Hypothalamus (tissue), 51 donors: ENCODE data around the gene NHLRC1.

Source experiments
- DNase-seq, 51 donors: peaks; one replicate each; lab custom pipeline; 2025; lab: John Stamatoyannopoulos, UW

Gene NHLRC1

DNA sequence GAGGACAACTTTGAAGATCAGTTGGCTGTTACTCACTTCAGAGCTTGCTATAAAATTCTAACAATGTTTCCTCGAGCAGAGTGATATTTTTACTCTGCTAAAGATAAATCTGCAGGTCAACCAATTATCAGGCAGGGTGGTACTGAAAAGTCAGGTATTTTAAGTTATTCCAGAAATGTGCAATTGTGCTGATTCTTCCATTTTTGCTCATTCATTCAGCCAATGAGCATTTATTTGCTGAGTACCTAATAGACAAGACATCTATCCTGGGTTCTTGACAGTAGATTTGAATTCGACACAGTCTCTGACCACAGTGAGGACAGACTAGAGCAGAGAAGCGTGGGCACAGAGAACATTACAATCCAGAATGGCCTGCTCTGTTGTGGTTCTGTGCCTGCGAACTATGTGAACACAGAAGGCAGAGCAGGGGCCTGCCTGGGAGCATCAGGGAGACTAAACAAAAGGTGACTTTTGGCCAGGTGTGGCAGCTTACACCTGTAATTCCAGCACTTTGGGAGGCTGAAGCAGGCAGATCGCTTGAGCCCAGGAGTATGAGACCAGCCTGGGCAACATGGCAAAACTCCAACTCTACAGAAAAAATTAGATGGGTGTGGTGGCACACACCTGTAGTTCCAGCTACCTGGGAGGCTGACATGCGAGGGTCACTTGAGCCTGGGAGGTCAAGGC is 17.6 kb upstream of the NHLRC1 start:
- no peak for DNase-seq

DNA sequence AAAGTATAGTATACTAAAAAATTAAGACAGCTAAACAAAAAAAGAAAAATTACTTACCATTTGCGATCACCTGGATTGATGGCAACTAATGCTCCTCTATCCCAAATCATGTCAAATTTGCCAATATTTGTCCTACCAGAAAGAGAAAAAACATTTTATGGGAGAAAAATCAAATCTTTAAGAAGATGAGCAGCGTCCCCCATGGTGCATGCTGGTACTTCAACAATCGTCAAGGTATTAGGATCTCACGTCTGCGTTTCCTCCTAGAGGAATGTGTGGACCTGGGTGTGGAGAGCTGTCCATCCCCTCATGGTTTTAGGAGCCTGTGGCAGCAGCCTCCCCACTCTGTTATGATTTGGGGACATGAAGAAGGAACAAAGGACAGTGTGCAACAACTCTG is 16.4 kb upstream of the NHLRC1 start:
- no peak for DNase-seq

DNA sequence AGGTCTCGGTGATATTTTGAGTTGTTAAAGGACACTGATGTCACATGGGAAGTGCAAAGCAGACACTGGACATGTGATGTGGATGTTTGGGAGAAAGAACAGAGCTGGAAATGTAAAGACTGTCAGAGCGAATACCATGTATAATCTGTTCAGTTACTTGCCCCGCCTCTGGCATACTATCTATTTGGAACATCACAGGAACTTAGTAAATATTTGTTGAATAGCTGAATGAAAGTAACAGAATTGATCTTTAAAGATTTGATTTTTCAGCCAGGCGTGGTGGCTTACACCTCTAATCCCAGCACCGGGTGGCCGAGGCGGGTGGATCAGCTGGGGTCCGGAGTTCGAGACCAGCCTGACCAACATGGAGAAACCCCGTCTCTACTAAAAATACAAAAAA is 13.8 kb upstream of the NHLRC1 start:
- no peak for DNase-seq

DNA sequence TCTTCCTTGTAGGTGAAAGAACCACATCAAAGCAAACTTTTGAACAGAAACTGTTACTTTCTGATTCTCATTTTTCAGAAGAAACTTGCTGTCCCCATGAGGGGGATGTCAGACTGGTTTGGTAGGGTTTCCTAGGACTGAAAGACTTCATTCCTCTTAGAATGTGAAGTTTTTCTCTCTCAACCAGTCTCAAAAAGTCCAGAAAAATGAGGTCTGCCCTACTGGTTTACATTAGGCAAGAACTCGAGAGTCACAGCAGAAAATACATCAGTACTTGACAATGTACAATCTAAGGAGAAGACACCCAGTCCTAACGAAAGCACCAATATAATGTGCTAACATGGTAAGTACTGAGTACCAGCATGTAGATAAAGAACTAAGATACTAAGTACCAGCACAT is 12.7 kb upstream of the NHLRC1 start:
- DNase-seq, result no peak

DNA sequence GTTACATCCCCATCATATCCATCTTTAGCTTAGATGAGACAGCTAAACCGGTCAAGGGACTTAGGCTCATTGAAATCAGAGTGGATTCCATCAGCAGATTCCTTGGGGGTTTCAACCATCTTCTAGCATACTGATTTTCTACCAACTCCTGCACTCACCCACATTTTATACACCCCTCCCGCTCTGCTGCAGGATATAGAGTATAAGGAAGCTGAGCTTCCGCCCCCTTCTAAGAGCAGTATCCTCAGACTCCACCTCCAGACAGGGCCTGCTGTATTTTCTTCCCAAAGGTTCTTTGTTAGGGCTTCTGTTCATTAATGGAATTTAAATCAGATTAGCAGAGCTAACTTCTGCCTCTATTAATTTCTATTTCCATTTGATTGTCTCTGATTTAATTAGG is 9.9 kb upstream of the NHLRC1 start:
- DNase-seq, result no peak

DNA sequence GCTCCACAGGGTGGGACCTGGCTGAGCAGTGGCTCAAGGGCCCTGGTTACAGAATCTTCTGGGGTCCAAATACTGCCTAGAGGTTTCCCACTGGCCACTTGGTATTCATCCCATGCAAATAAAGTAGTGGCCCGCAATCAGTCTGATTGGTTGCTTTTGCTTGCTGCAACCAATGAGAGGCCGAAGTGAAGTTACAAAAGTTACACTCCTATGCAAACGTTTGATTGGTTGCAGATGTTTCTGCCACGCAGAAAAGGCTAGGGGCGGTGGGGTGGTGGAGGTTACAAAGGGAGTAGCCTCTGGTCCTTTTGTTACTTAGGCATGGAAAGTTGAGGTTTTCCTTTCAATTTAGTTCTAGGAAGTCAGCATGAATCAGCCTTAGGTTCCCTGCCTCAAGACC is 3.6 kb upstream of the NHLRC1 start:
- no peak for DNase-seq

DNA sequence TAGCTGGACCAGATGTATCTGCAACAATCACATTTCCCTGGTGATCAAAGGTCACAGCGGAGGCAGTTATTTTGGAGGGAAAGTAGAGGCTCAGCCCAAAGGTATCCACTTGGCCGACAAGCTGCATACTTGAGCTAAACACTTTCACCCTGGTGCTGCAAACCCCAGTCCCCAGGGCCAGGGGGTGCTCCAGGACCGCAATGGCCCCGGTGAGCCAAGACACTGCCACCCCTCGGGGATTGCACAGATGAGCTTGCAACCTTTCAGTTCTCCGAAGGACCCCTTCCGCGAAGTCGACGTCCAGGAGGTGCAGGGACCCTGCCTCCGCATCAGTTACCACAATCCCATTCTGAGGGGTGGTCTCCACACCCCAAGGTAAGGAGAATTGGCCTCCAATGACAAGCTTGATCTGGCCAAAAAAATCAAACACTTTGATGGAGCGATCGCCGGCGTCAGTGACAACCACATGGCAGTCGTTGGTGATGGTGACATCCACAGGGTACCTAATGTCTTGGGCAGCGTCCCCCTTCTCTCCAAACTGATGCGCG is 823 bp downstream of the NHLRC1 start:
- DNase-seq, result no peak

DNA sequence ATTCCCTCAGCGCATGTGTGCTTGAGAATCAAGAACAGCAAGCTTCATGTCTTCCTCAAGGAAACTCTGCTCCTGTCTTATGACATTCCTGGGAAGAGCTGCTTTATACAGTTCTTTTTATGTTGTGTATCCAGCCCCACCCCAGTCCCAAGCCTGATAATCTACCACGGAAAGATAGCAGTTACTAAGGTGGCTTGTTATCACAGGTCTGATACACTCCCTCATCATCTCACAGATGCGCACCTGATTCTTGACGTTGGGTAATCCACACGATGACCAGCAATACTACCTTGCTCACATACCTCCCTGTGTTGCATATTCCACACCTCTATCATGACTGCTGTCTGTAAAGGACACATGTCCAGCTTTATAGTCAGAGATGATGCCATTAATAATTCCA is 3.2 kb downstream of the NHLRC1 start:
- no peak for DNase-seq

DNA sequence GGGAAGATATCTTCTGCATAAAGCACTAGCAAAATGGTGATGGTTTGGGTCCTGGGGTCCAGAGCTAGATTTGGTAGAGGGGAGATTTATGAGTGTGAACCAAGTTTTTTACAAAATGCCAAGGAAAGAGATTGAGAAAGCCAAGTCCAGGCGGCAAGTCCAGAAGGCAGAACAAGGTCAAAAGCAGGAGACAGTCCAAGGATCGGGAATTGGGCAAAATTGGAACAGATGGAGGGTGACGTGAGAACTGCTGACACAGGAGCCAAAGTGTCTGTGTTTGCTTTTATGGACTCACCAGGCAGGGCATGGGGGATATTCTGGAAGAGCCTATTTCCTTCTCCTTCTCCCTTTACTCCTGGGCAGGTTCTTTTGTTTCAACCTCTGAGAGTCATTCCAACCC is 4.1 kb downstream of the NHLRC1 start:
- DNase-seq, result no peak

DNA sequence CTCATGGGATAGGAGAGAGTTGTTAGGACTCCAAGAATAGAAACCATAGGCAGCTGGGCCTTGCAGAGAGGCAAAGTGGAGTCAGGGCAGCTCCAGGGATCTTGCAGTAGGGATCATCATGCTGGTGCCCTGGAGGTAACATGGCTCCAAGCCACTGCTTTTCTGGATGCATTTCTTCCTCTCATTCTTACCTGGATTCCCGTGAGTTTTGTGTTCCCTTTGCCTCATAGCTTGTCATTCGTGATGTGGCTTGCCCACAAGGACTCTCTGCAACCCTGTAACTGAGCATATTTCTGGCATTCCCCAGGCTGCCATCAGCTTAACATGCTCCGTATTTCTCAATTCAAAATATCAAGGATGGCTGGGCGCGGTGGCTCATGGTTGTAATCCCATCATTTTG is 5.3 kb downstream of the NHLRC1 start:
- no peak for DNase-seq

DNA sequence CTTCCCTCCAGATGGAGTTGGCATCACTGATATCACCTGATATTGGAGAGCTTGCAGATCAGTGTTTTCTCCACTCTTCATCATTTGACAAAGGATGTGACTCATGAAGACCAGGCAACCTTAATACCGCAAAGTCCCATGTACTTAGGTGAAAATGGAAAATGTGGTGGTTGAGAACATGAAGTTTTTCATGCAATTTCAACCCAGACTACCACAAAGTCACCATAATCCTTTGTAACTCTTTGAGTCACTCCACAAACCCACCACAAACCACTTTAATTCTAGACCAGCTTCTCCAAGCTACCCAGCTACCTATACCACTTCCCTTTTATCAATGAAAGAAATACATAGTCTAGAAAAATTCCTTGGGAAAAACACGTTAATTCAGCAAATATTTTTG is 7.1 kb downstream of the NHLRC1 start:
- no peak for DNase-seq

DNA sequence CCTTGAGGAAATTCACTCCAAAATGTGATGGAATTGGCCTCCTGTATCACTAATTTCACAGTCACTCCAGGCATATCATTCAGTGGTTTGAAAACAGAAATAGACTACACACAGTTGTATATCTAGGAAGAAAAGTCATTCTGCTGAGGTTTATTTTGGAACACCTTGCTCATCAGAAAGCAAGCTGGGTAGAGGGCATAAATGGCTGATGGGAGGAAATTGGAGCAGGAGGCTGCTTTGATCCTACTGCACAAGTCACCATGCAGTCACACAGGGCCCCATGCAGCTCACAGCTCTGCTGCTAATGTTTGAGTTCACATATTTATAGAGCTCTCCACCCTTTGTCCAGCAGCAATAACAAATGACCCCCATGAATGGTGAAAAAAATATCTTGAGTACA is 12.3 kb downstream of the NHLRC1 start:
- DNase-seq, result no peak

DNA sequence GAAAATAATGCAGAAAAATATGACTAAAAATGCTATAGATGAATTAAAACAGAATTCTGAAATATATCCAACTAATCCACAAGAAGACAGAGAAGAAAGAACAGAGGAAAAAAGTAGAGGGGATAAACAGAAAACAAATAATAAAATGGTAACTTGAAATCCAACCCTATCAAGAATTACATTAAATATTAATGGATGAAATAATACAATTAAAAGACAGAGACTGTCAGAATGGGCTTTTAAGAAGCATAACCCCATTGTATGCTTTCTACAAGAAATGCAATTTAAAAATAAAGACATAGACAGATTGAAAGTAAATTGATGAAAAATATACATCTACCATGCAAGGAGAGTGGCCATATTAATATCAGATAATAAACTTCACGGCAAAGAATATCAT is 15.4 kb downstream of the NHLRC1 start:
- DNase-seq, result no peak

DNA sequence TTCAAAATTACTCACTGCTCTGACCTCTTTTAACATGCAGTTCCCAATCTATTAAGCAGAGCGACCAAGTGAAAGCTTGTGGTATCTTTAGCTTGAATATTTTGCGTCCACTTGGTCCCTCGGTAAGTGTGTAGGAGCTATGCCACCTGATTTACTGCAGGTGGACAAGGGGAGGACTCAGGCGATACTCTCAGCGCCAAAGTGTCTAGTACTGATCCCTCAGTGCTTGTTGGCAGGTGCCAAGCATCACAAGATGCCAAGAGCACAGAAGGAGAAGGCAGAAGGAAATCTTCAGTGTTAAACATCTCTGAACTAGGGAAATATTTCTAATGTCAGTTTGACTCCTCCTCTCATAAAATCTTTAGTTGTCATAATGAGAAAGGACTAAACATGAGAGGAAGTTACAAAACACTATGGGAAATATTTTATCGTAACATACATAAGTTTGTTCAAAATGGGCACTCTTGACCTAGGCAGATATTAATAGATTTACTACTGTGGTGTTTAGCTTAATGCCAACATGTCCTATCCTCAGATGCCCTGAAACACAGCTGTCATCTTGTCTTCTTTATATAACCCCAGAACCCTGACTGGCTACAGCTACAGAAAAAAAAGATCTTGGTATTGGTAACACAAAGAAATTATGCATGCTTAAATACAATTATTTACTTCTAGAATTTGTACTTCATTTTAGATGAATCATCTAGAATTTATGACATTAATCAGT is 19.5 kb downstream of the NHLRC1 start:
- DNase-seq, result no peak

DNA sequence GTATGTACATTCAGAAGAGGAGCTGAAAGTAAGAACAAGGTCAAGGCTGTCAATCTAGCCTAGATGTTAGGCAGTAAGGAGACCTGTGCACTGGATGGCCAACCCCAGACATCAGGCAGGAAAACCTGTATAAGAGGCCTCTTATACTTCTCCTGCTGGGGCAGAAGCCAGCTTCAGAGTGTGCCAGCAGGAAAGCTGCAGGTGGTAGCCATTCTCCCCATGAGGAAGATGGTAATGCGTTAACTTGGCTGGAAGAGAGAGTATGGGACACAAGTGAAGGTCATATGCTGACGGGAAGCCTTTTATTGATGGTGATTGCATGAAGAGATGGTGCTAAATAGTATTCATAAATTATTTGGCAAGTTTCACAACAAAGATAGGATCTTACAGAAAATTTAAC is 20.6 kb downstream of the NHLRC1 start:
- DNase-seq, result no peak

DNA sequence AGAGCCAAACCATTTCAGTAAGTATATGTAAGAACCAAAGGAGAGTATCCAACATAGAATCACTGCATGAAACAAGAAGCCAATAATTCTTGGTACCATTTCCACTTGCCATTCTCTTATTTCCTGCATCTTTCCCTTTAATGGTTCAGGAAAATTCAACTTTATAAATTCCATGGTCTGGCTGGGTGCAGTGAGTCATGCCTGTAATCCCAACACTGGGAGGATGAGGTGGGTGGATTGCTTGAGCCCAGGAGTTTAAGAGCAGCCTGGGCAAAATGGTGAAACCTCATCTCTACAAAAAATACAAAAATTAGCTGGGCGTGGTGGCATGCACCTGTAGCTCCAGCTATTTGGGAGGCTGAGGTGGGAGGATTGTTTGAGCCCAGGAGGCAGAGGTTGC is 21.2 kb downstream of the NHLRC1 start:
- DNase-seq, result no peak

DNA sequence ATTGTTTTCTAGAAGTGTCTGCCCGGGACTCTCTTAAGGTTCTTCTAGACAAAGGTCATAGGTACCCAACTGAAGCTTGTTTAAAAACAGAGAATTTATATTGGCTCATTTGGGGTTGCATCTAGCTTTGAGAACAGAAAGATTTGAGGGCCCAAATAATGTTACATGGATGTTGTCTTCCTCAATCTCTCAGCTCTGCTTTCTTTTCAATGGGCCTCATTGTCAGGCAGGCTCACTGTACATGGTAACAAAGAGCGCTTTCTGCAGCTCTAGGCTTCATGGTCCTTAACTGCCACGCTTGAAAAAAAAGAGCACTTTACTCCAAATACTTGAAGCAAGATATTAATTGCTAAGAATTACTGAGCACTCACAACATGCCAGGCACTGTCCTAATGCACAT is 22.2 kb downstream of the NHLRC1 start:
- peak in 28 of 51 donors; percentile 0 to 76 (median 18) for DNase-seq

DNA sequence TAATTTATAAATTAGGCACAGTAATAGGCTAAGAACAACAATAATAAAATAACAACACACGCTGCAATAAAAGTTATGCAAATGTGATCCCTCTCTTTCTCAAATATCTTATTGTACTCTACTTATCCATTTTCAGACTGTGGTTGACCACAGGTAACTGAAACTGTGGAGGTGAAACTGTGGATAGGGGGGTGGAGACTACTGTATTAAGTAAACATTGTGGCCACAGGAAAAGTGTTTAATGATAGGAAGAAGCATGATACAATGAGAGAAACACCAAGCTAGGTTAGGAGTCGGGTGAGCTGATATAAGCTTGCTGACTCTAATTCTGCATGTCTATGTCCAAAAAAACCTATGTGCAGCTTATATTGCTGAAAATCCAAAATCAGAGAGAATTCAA is 23.0 kb downstream of the NHLRC1 start:
- peak in 1 of 51 donors; percentile 26 for DNase-seq

DNA sequence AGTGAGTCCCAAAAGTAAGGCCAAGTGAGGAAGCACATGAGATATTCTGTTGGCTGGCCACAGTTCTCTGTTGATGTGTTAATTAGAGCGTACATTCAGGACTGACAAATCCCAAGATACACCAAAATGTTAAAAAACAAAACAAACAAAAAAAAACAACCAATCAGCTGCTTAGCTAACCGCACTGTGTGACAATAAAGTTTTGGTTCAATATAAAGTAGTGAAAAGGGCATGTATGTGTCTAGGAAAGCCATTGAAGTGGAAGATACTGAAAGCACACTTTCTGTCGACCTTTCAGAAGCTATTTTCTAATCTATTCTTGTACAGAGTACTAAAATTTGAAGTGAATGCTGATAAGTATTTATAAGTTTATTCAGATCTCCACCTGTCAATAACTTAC is 26.1 kb downstream of the NHLRC1 start:
- DNase-seq, result no peak

DNA sequence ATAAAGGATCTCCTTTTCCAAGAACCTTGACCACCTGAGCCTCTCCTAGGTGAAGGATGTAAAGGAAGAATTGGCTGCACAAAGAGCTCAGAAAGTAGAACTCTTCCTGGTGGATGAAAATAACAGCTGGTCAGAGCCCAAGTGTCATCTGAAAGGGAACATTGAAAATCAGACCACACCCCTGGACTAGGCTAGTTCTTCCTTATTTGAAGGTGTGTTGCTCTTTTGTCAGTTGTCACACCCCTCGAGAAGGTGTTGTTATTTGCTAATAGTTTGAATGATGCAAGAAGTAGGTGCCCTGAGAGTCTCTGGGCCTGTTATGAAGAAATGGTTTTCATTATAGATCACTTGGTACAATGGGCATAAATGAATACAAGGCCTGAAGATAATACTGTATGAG is 31.1 kb downstream of the NHLRC1 start:
- DNase-seq, result no peak

DNA sequence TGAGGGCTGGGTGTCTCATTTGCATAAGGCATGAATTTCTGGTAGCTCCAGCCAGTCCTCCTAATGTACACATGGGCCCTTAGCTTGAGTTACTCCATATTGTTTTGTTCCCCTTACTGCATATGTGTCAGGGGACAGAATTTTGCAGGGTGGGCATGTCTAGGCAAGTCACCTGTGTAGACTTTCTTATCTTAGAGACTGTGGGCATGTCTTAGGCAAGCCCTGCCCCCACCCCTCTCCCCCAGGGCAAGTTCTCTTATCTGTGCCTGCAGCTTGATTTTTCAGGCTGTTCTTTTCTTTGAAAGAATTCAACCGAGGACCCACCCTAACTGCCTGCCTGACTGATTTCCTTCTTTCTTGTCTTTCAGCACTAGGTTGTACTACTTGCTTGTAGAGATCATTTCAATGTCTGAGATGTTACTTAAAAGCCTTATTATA is 32.1 kb downstream of the NHLRC1 start:
- no peak for DNase-seq
